ENCODE data around the gene SNRPE.

DNA sequence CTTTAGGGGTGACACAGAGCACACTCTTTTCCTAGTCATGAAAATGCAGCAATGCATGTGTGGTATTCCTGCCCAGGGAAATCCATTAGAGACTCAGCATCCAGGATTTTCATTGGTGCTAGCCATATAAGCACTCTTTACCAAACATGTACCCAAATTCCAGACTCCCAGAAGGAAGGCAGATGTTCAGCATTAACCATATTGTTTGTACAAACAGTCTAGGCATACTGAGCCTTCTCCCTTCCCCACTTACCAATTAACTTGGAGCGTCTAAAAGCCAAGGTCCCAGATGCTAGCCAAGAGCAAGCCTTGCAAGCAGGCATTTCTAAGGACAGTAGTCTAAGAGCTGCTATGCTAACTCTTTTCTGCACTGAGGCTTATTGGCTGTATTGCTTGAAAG lies 38.1 kb upstream of the SNRPE start:
- TF ChIP-seq, protein P1, sequence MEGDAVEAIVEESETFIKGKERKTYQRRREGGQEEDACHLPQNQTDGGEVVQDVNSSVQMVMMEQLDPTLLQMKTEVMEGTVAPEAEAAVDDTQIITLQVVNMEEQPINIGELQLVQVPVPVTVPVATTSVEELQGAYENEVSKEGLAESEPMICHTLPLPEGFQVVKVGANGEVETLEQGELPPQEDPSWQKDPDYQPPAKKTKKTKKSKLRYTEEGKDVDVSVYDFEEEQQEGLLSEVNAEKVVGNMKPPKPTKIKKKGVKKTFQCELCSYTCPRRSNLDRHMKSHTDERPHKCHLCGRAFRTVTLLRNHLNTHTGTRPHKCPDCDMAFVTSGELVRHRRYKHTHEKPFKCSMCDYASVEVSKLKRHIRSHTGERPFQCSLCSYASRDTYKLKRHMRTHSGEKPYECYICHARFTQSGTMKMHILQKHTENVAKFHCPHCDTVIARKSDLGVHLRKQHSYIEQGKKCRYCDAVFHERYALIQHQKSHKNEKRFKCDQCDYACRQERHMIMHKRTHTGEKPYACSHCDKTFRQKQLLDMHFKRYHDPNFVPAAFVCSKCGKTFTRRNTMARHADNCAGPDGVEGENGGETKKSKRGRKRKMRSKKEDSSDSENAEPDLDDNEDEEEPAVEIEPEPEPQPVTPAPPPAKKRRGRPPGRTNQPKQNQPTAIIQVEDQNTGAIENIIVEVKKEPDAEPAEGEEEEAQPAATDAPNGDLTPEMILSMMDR (conservative IDR thresholded peaks at IDR 0.05; ENCODE audit: low read depth, low read length) = no peak
- no peak for TF ChIP-seq EZH2 (IDR thresholded peaks at IDR 0.05; ENCODE audit: low read length, unreplicated experiment)
